Chondrocyte (in vitro differentiated cells): ENCODE measurements around the gene DGUOK. TPM values are rescaled to one million over a fixed set of nuclear protein-coding genes. Genes with fewer than 3 reads are reported as not detected.

Source experiments
- DNase-seq: peaks from one replicate; pipeline ENCODE4 v3.0.0; 2021; ENCODE audit warnings: mixed read lengths, low spot score
- H3K27ac Mint-ChIP-seq: one replicate; pipeline ENCODE4 v1.8.0; 2021; ENCODE audit warnings: mild to moderate bottlenecking, moderate library complexity, mixed read lengths; ENCODE audit not compliant: unreplicated experiment
- H3K27me3 Mint-ChIP-seq: 2 replicates; pipeline ENCODE4 v1.8.0; 2021; ENCODE audit warnings: low read depth, mixed read lengths
- H3K36me3 Mint-ChIP-seq: 2 replicates; pipeline ENCODE4 v1.8.0; 2021; ENCODE audit warnings: low read depth, mixed read lengths
- H3K4me1 Mint-ChIP-seq: 2 replicates; pipeline ENCODE4 v1.8.0; 2021; ENCODE audit warnings: low read depth, mild to moderate bottlenecking, mixed read lengths
- H3K4me3 Mint-ChIP-seq: one replicate; pipeline ENCODE4 v1.8.0; 2021; ENCODE audit warnings: mild to moderate bottlenecking, moderate library complexity, mixed read lengths; ENCODE audit not compliant: unreplicated experiment
- H3K9me3 Mint-ChIP-seq: 2 replicates; pipeline ENCODE4 v1.8.0; 2021; ENCODE audit warnings: low read depth, mixed read lengths
- total RNA-seq: library from RNA; stranded (reverse); gene quantifications from 3 replicates; pipeline ENCODE4 v1.2.1, GENCODE V29; 2021
- TF ChIP-seq, protein P1 (sequence below): fragments of 200-600 bp; sonication (generic); IDR thresholded peaks from 2 replicates; pipeline ENCODE4 v1.5.0; 2021; ENCODE audit warnings: antibody characterized with exemption, mild to moderate bottlenecking, moderate library complexity

The DGUOK gene
- total RNA-seq, 1 donor from 2014 or later: 60.8 TPM

DNA sequence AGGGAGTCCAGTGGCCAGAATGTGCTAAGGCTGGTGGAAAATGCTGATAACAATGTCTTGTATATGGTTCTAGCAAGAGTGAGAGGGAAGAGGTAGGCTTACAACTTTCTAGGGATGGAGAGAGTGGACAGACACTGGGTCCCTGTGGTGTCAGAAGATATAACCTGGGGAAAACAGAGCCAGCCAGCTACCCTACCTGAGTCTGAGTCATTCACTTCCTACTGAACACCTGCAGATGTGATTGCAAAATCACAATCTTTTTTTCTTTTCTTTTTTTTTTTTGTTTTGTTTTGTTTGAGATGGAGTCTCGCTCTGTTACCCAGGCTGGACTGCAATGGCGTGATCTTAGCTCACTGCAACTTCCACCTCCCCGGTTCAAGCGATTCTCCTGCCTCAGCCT lies 65.4 kb downstream of the DGUOK start:
- TF ChIP-seq, protein P1, sequence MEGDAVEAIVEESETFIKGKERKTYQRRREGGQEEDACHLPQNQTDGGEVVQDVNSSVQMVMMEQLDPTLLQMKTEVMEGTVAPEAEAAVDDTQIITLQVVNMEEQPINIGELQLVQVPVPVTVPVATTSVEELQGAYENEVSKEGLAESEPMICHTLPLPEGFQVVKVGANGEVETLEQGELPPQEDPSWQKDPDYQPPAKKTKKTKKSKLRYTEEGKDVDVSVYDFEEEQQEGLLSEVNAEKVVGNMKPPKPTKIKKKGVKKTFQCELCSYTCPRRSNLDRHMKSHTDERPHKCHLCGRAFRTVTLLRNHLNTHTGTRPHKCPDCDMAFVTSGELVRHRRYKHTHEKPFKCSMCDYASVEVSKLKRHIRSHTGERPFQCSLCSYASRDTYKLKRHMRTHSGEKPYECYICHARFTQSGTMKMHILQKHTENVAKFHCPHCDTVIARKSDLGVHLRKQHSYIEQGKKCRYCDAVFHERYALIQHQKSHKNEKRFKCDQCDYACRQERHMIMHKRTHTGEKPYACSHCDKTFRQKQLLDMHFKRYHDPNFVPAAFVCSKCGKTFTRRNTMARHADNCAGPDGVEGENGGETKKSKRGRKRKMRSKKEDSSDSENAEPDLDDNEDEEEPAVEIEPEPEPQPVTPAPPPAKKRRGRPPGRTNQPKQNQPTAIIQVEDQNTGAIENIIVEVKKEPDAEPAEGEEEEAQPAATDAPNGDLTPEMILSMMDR: no peak
- Mint-ChIP-seq H3K4me1 (peaks cover 24% of the 10 kb centered on the region), H3K9me3 (no peaks in the 10 kb centered on the region), H3K27ac (no peak overlapping the region), H3K4me3 (no peak overlapping the region), H3K27me3 (no peaks in the 10 kb centered on the region), H3K36me3 (peaks cover 4% of the 10 kb centered on the region)
- DNase-seq: no peak

DNA sequence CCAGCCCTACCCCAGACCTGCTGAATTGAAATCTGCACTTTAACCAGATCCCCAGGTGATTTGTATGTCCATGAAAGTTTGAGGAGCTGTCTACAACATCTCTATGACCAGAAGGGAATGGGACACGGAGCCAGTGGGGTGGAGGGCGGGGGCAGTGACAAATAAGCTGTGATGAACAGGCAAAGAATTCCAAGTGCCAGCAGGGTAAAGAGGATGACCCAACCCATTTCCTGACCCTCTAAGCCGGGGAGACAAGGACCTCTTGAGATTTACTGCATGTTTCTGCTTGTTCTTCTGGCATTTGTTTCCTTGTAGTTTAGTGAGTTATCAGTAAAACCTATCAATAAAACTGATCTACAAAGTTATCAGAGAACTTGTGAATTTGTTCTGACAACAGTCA lies 66.7 kb downstream of the DGUOK start:
- no peaks in the 10 kb centered on the region for H3K27me3 Mint-ChIP-seq
- TF ChIP-seq, protein P1: no peak
- H3K9me3 Mint-ChIP-seq: no peaks in the 10 kb centered on the region
- peaks cover 11% of the 10 kb centered on the region for H3K4me1 Mint-ChIP-seq
- H3K36me3 Mint-ChIP-seq: peaks cover 4% of the 10 kb centered on the region
- no peak for DNase-seq
- no peak overlapping the region for H3K4me3 Mint-ChIP-seq
- no peak overlapping the region for H3K27ac Mint-ChIP-seq

DNA sequence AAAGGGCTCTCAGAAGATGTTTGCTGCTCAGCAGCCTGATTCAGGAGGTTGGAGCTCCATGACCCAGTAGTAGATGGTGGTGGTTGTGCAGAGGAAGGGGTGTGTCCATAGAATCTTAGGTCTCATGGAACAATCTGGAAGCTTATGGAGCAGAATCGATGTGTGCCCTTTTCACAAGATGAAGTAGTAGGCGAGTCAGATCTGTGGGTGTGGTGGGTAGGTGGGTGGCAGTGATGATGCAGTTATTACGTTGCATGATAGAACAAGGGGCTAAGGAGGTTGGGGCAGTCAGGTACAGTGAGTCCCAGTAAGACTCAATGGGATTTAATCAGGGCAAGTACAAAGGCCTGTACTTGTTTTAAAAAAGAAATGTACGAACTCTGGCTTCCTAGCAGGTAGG lies 67.1 kb downstream of the DGUOK start:
- TF ChIP-seq, protein P1: no peak
- no peaks in the 10 kb centered on the region for H3K27me3 Mint-ChIP-seq
- peaks cover 8% of the 10 kb centered on the region for H3K4me1 Mint-ChIP-seq
- no peak overlapping the region for H3K4me3 Mint-ChIP-seq
- DNase-seq: no peak
- no peak overlapping the region for H3K27ac Mint-ChIP-seq
- no peaks in the 10 kb centered on the region for H3K9me3 Mint-ChIP-seq
- H3K36me3 Mint-ChIP-seq: peaks cover 4% of the 10 kb centered on the region

DNA sequence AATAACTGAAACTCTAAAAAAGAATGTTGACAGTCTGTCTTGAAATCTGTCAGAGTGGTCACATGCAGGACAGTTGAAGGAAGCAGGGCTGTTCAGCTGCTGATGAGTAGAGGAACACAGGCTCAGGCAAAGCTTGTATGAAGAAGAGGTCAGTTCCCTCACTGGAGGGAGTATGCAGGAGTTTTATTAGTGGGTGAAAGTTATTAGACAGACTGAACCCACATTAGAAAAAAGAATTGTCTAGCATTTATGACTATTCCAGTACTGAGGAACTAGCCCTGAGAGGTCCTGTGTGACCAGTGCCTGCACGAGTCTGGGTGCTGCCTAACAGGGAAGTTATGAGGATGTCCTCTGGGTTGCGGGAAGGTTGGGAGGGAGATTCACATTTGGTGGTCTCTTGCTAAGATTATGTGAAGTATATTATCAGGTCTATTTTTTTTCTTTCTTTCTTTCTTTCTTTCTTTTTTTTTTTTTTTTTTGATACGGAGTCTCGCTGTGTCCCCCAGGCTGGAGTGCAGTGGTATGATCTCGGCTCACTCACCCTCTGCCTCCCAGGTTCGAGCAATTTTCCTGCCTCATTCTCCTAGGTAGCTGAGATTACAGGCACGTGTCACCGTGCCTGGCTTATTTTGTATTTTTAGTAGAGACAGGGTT lies 67.6 kb downstream of the DGUOK start:
- Mint-ChIP-seq H3K27me3 (no peaks in the 10 kb centered on the region), H3K4me3 (no peak overlapping the region), H3K4me1 (peaks cover 9% of the 10 kb centered on the region), H3K9me3 (no peaks in the 10 kb centered on the region), H3K27ac (no peak overlapping the region), H3K36me3 (peaks cover 4% of the 10 kb centered on the region)
- DNase-seq: no peak
- TF ChIP-seq, protein P1: no peak

DNA sequence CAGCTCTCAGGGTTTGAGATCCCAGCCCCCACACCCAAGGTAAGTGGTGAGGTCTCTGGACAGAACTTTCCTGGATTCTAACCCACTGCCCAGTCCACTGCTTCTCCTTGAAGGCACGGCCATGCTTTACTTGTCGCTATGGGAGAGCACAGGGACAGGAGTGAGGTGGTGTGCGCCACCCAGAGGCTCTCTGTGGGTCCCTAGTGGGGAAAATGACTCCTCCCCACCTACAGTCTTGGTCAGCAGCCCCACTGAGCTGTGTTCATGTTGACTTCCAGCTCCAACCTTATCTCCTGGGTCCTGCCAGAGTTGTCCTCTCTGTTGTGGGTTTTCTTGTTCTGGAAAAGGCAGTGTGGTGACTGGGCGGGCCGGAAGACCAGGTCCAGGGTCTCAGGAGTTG lies 69.1 kb downstream of the DGUOK start:
- H3K9me3 Mint-ChIP-seq: no peaks in the 10 kb centered on the region
- H3K36me3 Mint-ChIP-seq: peaks cover 1% of the 10 kb centered on the region
- no peak for DNase-seq
- H3K27ac Mint-ChIP-seq: no peak overlapping the region
- H3K4me3 Mint-ChIP-seq: no peak overlapping the region
- no peaks in the 10 kb centered on the region for H3K27me3 Mint-ChIP-seq
- TF ChIP-seq, protein P1: no peak
- H3K4me1 Mint-ChIP-seq: peaks cover 24% of the 10 kb centered on the region
